KBM-7 (cell line): ENCODE results near the gene PGS1.
A peak's percentile ranks its signal among the peaks of the same experiment; 100 is the strongest.

ENCODE experiments used
- DNase-seq: peaks from one replicate; pipeline ENCODE4 v3.0.0-alpha.2; 2015
- in situ Hi-C: fragments of 300-500 bp; cut with MboI; formaldehyde crosslinking; loops from 2 replicates; pipeline ENCODE4 v1.14.3; 2020; ENCODE audit warnings: low sequenced_read_pairs, low pct_unique_long_range_greater_than_20kb, mixed read lengths

PGS1 gene

GRCh38 chr17:78433780-78434335, 55.4 kb downstream of the PGS1 start:
- in situ Hi-C loops = no loop called here
- no peak for DNase-seq

GRCh38 chr17:78434455-78435329, 56.2 kb downstream of the PGS1 start:
- DNase-seq = no peak
- in situ Hi-C loops = no loop called here

GRCh38 chr17:78435330-78436005, 57.0 kb downstream of the PGS1 start:
- no peak for DNase-seq
- in situ Hi-C loops = no loop called here

- in situ Hi-C loops = no loop called here
- no peak for DNase-seq
These were observed 59.2 kb downstream of the PGS1 start for GRCh38 chr17:78437508-78438169.

- in situ Hi-C loops = no loop called here
- no peak for DNase-seq
These were observed 59.8 kb downstream of the PGS1 start for GRCh38 chr17:78438271-78438691.

GRCh38 chr17:78438694-78439325, 60.4 kb downstream of the PGS1 start:
- DNase-seq = no peak
- in situ Hi-C loops = no loop called here

- no peak for DNase-seq
- in situ Hi-C loops = no loop called here
These were observed 63.0 kb downstream of the PGS1 start for GRCh38 chr17:78441271-78441971.

GRCh38 chr17:78442648-78443218, 64.3 kb downstream of the PGS1 start:
- in situ Hi-C loops = no loop called here
- peak; percentile 54 for DNase-seq

- no peak for DNase-seq
- in situ Hi-C loops = no loop called here
These were observed 65.9 kb downstream of the PGS1 start for GRCh38 chr17:78444392-78444791.

- DNase-seq = no peak
- in situ Hi-C loops = no loop called here
These were observed 68.4 kb downstream of the PGS1 start for GRCh38 chr17:78446833-78447232.

- peak; percentile 20 for DNase-seq
- in situ Hi-C loops = no loop called here
These were observed 70.0 kb downstream of the PGS1 start for GRCh38 chr17:78448356-78448993.

GRCh38 chr17:78449983-78450595, 71.6 kb downstream of the PGS1 start:
- in situ Hi-C loops = no loop called here
- no peak for DNase-seq

GRCh38 chr17:78450696-78451345, 72.4 kb downstream of the PGS1 start:
- in situ Hi-C loops = no loop called here
- peak; percentile 11 for DNase-seq

GRCh38 chr17:78451753-78452152, 73.3 kb downstream of the PGS1 start:
- in situ Hi-C loops = no loop called here
- DNase-seq = no peak

GRCh38 chr17:78454346-78454745, 75.9 kb downstream of the PGS1 start:
- in situ Hi-C loops = no loop called here
- DNase-seq = no peak

GRCh38 chr17:78458091-78458490, 79.6 kb downstream of the PGS1 start:
- no peak for DNase-seq
- in situ Hi-C loops = no loop called here

GRCh38 chr17:78458736-78459335, 80.4 kb downstream of the PGS1 start:
- in situ Hi-C loops = no loop called here
- DNase-seq = no peak
